HEK293 (cell line): ENCODE data around the gene UBE3C.

Experiments used
- CTCF ChIA-PET: fragments of 350-600 bp; formaldehyde crosslinking; extraction: SDS; loops from one replicate; lab custom pipeline; 2021; ENCODE audit warnings: antibody characterized with exemption; lab: Yijun Ruan, JAX
- POLR2A ChIA-PET: fragments of 300-600 bp; formaldehyde crosslinking; extraction: SDS; loops from one replicate; lab custom pipeline; 2020; ENCODE audit warnings: antibody characterized with exemption, inconsistent platforms; lab: Yijun Ruan, JAX
- H3K27ac ChIP-seq: fragments of 200-500 bp; sonication (Bioruptor generic); 2 replicates; pipeline ENCODE4 v1.5.1; 2014; ENCODE audit warnings: low read depth, low read length, control low read depth, inconsistent platforms; ENCODE audit errors: extremely low read depth
- H3K36me3 ChIP-seq, 2 experiments: fragments of 200-500 bp in 1 of 2; sonication (Bioruptor generic) in 1 of 2; 1 replicate in 1 of 2; 2 replicates in 1 of 2; pipeline ENCODE4 v1.5.1; 2014 to 2017; ENCODE audit warnings: inconsistent platforms in 2 of 2, low read length in 2 of 2; ENCODE audit not compliant: control insufficient read depth in 2 of 2, insufficient read depth in 1 of 2
- H3K4me1 ChIP-seq: fragments of 200-500 bp; sonication (Bioruptor generic); 2 replicates; pipeline ENCODE4 v1.5.1; 2014; ENCODE audit warnings: mild to moderate bottlenecking, low read length, inconsistent platforms; ENCODE audit not compliant: control insufficient read depth, insufficient read depth
- H3K4me3 ChIP-seq: 2 replicates; pipeline ENCODE4 v1.5.1; 2011; ENCODE audit warnings: low read depth, mild to moderate bottlenecking, control low read depth, low read length, moderate library complexity
- H3K9me3 ChIP-seq: fragments of 200-500 bp; sonication (Bioruptor generic); 2 replicates; pipeline ENCODE4 v1.5.1; 2014; ENCODE audit warnings: low read depth, low read length, inconsistent platforms; ENCODE audit not compliant: control insufficient read depth, insufficient read depth
- BCL11A ChIP-seq: fragments of 450-650 bp; formaldehyde crosslinking; IDR thresholded peaks from 2 replicates; pipeline ENCODE4 v1.5.1; 2016; ENCODE audit warnings: low read depth, missing biosample characterization, missing genetic modification characterization
- EGR2 ChIP-seq: fragments of 450-650 bp; formaldehyde crosslinking; IDR thresholded peaks from 2 replicates; pipeline ENCODE4 v1.5.1; 2016; ENCODE audit warnings: low read depth, missing biosample characterization, missing genetic modification characterization
- GLIS1 ChIP-seq: fragments of 450-650 bp; formaldehyde crosslinking; IDR thresholded peaks from 2 replicates; pipeline ENCODE4 v1.5.1; 2016; ENCODE audit warnings: missing biosample characterization, missing genetic modification characterization
- SCRT2 ChIP-seq: fragments of 450-650 bp; formaldehyde crosslinking; IDR thresholded peaks from 2 replicates; pipeline ENCODE4 v1.5.1; 2016; ENCODE audit warnings: missing biosample characterization, missing genetic modification characterization
- SP7 ChIP-seq: fragments of 450-650 bp; formaldehyde crosslinking; IDR thresholded peaks from 2 replicates; pipeline ENCODE4 v1.5.1; 2016; ENCODE audit warnings: missing biosample characterization, missing genetic modification characterization
- ZBTB7A ChIP-seq: fragments of 450-650 bp; formaldehyde crosslinking; IDR thresholded peaks from 2 replicates; pipeline ENCODE4 v1.5.1; 2016; ENCODE audit warnings: low read depth, missing biosample characterization, missing genetic modification characterization
- ZBTB8A ChIP-seq: fragments of 450-650 bp; formaldehyde crosslinking; IDR thresholded peaks from 2 replicates; pipeline ENCODE4 v1.5.1; 2016; ENCODE audit warnings: missing biosample characterization, missing genetic modification characterization
- ZFHX2 ChIP-seq: fragments of 450-650 bp; formaldehyde crosslinking; conservative IDR thresholded peaks from 2 replicates; pipeline ENCODE4 v1.5.1; 2016; ENCODE audit warnings: missing biosample characterization, missing genetic modification characterization
- ZFP41 ChIP-seq: fragments of 450-650 bp; formaldehyde crosslinking; IDR thresholded peaks from 2 replicates; pipeline ENCODE4 v1.5.1; 2016; ENCODE audit warnings: missing biosample characterization, missing genetic modification characterization, borderline replicate concordance
- ZFP69B ChIP-seq: fragments of 450-650 bp; formaldehyde crosslinking; IDR thresholded peaks from 2 replicates; pipeline ENCODE4 v1.5.1; 2016; ENCODE audit warnings: missing biosample characterization, missing genetic modification characterization
- ZNF354C ChIP-seq: fragments of 450-650 bp; formaldehyde crosslinking; IDR thresholded peaks from 2 replicates; pipeline ENCODE4 v1.5.1; 2016; ENCODE audit warnings: missing biosample characterization, missing genetic modification characterization, low read depth, borderline replicate concordance
- ZNF48 ChIP-seq: fragments of 450-650 bp; formaldehyde crosslinking; IDR thresholded peaks from 2 replicates; pipeline ENCODE4 v1.5.1; 2016; ENCODE audit warnings: missing biosample characterization, missing genetic modification characterization
- ZNF501 ChIP-seq: fragments of 450-650 bp; formaldehyde crosslinking; IDR thresholded peaks from 2 replicates; pipeline ENCODE4 v1.5.1; 2016; ENCODE audit warnings: missing biosample characterization, missing genetic modification characterization
- ZNF549 ChIP-seq: fragments of 450-650 bp; IDR thresholded peaks from 2 replicates; pipeline ENCODE4 v1.5.1; 2018; ENCODE audit warnings: missing biosample characterization, missing genetic modification characterization, mild to moderate bottlenecking, inconsistent platforms, moderate library complexity
- ZNF561 ChIP-seq: fragments of 450-650 bp; IDR thresholded peaks from 2 replicates; pipeline ENCODE4 v1.5.1; 2018; ENCODE audit warnings: missing biosample characterization, missing genetic modification characterization, borderline replicate concordance
- ZNF654 ChIP-seq: fragments of 450-650 bp; formaldehyde crosslinking; IDR thresholded peaks from 2 replicates; pipeline ENCODE4 v1.5.1; 2016; ENCODE audit warnings: low read depth, missing biosample characterization, missing genetic modification characterization
- ZNF660 ChIP-seq: fragments of 450-650 bp; IDR thresholded peaks from 2 replicates; pipeline ENCODE4 v1.5.1; 2018; ENCODE audit warnings: missing biosample characterization, mild to moderate bottlenecking, missing genetic modification characterization
- ZNF664 ChIP-seq: fragments of 450-650 bp; formaldehyde crosslinking; IDR thresholded peaks from 2 replicates; pipeline ENCODE4 v1.5.1; 2016; ENCODE audit warnings: missing biosample characterization, missing genetic modification characterization
- ZNF76 ChIP-seq: fragments of 450-650 bp; formaldehyde crosslinking; IDR thresholded peaks from 2 replicates; pipeline ENCODE4; 2016; ENCODE audit warnings: low read depth, missing biosample characterization, missing genetic modification characterization, borderline replicate concordance
- ZNF785 ChIP-seq: fragments of 450-650 bp; formaldehyde crosslinking; IDR thresholded peaks from 2 replicates; pipeline ENCODE4 v1.5.1; 2016; ENCODE audit warnings: missing biosample characterization, missing genetic modification characterization
- TF ChIP-seq, protein P1 (sequence below): fragments of 450-650 bp; formaldehyde crosslinking; IDR thresholded peaks from 2 replicates; pipeline ENCODE4 v1.5.1; 2016; ENCODE audit warnings: missing biosample characterization, missing genetic modification characterization
- TF ChIP-seq, protein P2 (sequence below): fragments of 450-650 bp; formaldehyde crosslinking; IDR thresholded peaks from 2 replicates; pipeline ENCODE4 v1.5.1; 2016; ENCODE audit warnings: missing biosample characterization, missing genetic modification characterization
- TF ChIP-seq, protein P3 (sequence below): fragments of 450-650 bp; formaldehyde crosslinking; IDR thresholded peaks from 2 replicates; pipeline ENCODE4 v1.5.1; 2016; ENCODE audit warnings: missing biosample characterization, missing genetic modification characterization
- TF ChIP-seq, protein P4 (sequence below): fragments of 450-650 bp; formaldehyde crosslinking; IDR thresholded peaks from 2 replicates; pipeline ENCODE4 v1.5.1; 2016; ENCODE audit warnings: missing biosample characterization, missing genetic modification characterization
- TF ChIP-seq, protein P5 (sequence below): fragments of 450-650 bp; formaldehyde crosslinking; IDR thresholded peaks from 2 replicates; pipeline ENCODE4 v1.5.1; 2016; ENCODE audit warnings: missing biosample characterization, missing genetic modification characterization
- TF ChIP-seq, protein P6 (sequence below): fragments of 450-650 bp; formaldehyde crosslinking; IDR thresholded peaks from 2 replicates; pipeline ENCODE4 v1.5.1; 2016; ENCODE audit warnings: missing biosample characterization, missing genetic modification characterization

Gene UBE3C

DNA sequence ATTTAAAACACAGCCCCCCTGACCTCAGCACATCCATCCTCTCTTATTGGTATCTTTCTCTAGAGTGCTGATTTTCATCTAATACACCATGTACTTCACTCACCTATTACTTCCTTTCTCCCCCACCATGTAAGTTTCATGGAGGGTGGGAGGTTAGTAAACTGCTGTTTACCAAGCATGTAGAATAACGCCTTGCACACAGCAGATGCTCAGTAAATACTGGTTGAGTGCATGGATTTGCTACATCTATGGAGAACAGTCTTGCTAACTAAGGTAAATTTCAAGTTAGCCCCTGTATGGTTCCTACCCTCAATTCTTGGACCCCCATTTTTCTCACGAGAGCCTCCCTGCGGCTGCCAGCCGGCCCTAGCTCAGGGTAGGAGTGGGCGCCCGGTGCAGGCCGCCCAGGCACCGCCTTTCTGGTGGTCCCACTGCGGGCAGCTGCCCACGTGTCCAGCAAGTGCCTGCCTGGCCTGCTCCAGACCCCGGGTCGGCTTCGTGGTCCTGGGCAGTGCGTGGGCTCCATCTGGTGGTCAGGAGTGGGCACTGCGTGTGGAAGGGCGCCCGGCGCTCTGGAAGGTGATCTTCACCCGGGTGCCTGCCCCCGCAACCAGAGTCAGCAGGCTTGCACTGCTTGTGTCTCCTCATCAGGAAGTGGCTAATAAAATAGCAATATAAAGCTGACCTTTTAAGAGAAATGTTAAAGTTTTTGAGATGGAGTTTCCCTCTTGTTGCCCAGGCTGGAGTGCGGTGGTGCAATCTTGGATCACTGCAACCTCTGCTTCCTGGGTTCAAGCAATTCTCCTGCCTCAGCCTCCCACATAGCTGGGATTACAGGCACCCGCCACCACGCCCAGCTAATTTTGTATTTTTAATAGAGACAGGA, 134.7 kb downstream of the UBE3C start:
- POLR2A ChIA-PET: no interaction called here
- Histone ChIP-seq H3K4me1 (no peaks in the 10 kb centered on the region), H3K9me3 (no peaks in the 10 kb centered on the region), H3K36me3 (peaks cover 0 to 37% of the 10 kb centered on the region in 2 experiments; a peak in 1 of 3 replicates), H3K27ac (no peak overlapping the region), H3K4me3 (no peak overlapping the region)
- CTCF ChIA-PET: interaction anchor here (0.6 to 3.2 kb wide), 25 partner anchors 10 to 1501 kb away, joined by 3 to 18 read pairs (median 4); partner anchors contain the start of gene NOM1
- TF ChIP-seq ZNF354C (tag by site-specific recombination) (no peak), ZFP69B (peak; percentile 47; the same call in 1 of the 2 replicates), BCL11A (tag by site-specific recombination) (0 out of 2 replicates have a peak, but pooled peaks have one; percentile 15), ZBTB8A (tag by site-specific recombination) (peak; percentile 20; the same call in 1 of the 2 replicates), ZNF561 (tag by site-specific recombination) (no peak), ZNF48 (tag by site-specific recombination) (no peak), ZNF76 (tag by site-specific recombination) (no peak), ZNF549 (tag by site-specific recombination) (no peak), EGR2 (tag by site-specific recombination) (peak; percentile 85), ZBTB7A (peak; percentile 26; the same call in 1 of the 2 replicates), ZNF654 (tag by site-specific recombination) (peak; percentile 85), SP7 (tag by site-specific recombination) (0 out of 2 replicates have a peak, but pooled peaks have one; percentile 21), GLIS1 (peak; percentile 16; the same call in 1 of the 2 replicates), ZNF664 (0 out of 2 replicates have a peak, but pooled peaks have one; percentile 58), ZFHX2 (tag by site-specific recombination) (peak; percentile 81), ZFP41 (no peak), SCRT2 (tag by site-specific recombination) (no peak), ZNF501 (tag by site-specific recombination) (peak; percentile 77; the same call in 1 of the 2 replicates), ZNF660 (0 out of 2 replicates have a peak, but pooled peaks have one; percentile 18), ZNF785 (tag by site-specific recombination) (no peak)
- TF ChIP-seq, protein P1, sequence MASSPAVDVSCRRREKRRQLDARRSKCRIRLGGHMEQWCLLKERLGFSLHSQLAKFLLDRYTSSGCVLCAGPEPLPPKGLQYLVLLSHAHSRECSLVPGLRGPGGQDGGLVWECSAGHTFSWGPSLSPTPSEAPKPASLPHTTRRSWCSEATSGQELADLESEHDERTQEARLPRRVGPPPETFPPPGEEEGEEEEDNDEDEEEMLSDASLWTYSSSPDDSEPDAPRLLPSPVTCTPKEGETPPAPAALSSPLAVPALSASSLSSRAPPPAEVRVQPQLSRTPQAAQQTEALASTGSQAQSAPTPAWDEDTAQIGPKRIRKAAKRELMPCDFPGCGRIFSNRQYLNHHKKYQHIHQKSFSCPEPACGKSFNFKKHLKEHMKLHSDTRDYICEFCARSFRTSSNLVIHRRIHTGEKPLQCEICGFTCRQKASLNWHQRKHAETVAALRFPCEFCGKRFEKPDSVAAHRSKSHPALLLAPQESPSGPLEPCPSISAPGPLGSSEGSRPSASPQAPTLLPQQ (tag by site-specific recombination): peak; percentile 87
- TF ChIP-seq, protein P2, sequence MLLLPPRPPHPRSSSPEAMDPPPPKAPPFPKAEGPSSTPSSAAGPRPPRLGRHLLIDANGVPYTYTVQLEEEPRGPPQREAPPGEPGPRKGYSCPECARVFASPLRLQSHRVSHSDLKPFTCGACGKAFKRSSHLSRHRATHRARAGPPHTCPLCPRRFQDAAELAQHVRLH (tag by site-specific recombination): no peak
- TF ChIP-seq, protein P3, sequence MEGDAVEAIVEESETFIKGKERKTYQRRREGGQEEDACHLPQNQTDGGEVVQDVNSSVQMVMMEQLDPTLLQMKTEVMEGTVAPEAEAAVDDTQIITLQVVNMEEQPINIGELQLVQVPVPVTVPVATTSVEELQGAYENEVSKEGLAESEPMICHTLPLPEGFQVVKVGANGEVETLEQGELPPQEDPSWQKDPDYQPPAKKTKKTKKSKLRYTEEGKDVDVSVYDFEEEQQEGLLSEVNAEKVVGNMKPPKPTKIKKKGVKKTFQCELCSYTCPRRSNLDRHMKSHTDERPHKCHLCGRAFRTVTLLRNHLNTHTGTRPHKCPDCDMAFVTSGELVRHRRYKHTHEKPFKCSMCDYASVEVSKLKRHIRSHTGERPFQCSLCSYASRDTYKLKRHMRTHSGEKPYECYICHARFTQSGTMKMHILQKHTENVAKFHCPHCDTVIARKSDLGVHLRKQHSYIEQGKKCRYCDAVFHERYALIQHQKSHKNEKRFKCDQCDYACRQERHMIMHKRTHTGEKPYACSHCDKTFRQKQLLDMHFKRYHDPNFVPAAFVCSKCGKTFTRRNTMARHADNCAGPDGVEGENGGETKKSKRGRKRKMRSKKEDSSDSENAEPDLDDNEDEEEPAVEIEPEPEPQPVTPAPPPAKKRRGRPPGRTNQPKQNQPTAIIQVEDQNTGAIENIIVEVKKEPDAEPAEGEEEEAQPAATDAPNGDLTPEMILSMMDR (tag by site-specific recombination): peak; percentile 94
- TF ChIP-seq, protein P4, sequence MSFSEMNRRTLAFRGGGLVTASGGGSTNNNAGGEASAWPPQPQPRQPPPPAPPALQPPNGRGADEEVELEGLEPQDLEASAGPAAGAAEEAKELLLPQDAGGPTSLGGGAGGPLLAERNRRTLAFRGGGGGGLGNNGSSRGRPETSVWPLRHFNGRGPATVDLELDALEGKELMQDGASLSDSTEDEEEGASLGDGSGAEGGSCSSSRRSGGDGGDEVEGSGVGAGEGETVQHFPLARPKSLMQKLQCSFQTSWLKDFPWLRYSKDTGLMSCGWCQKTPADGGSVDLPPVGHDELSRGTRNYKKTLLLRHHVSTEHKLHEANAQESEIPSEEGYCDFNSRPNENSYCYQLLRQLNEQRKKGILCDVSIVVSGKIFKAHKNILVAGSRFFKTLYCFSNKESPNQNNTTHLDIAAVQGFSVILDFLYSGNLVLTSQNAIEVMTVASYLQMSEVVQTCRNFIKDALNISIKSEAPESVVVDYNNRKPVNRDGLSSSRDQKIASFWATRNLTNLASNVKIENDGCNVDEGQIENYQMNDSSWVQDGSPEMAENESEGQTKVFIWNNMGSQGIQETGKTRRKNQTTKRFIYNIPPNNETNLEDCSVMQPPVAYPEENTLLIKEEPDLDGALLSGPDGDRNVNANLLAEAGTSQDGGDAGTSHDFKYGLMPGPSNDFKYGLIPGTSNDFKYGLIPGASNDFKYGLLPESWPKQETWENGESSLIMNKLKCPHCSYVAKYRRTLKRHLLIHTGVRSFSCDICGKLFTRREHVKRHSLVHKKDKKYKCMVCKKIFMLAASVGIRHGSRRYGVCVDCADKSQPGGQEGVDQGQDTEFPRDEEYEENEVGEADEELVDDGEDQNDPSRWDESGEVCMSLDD: no peak
- TF ChIP-seq, protein P5, sequence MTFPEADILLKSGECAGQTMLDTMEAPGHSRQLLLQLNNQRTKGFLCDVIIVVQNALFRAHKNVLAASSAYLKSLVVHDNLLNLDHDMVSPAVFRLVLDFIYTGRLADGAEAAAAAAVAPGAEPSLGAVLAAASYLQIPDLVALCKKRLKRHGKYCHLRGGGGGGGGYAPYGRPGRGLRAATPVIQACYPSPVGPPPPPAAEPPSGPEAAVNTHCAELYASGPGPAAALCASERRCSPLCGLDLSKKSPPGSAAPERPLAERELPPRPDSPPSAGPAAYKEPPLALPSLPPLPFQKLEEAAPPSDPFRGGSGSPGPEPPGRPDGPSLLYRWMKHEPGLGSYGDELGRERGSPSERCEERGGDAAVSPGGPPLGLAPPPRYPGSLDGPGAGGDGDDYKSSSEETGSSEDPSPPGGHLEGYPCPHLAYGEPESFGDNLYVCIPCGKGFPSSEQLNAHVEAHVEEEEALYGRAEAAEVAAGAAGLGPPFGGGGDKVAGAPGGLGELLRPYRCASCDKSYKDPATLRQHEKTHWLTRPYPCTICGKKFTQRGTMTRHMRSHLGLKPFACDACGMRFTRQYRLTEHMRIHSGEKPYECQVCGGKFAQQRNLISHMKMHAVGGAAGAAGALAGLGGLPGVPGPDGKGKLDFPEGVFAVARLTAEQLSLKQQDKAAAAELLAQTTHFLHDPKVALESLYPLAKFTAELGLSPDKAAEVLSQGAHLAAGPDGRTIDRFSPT (tag by site-specific recombination): peak; percentile 48; the same call in 1 of the 2 replicates
- TF ChIP-seq, protein P6, sequence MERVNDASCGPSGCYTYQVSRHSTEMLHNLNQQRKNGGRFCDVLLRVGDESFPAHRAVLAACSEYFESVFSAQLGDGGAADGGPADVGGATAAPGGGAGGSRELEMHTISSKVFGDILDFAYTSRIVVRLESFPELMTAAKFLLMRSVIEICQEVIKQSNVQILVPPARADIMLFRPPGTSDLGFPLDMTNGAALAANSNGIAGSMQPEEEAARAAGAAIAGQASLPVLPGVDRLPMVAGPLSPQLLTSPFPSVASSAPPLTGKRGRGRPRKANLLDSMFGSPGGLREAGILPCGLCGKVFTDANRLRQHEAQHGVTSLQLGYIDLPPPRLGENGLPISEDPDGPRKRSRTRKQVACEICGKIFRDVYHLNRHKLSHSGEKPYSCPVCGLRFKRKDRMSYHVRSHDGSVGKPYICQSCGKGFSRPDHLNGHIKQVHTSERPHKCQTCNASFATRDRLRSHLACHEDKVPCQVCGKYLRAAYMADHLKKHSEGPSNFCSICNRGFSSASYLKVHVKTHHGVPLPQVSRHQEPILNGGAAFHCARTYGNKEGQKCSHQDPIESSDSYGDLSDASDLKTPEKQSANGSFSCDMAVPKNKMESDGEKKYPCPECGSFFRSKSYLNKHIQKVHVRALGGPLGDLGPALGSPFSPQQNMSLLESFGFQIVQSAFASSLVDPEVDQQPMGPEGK (tag by site-specific recombination): 0 out of 2 replicates have a peak, but pooled peaks have one; percentile 8
